Frontal cortex (tissue), 4 donors: ENCODE measurements around the gene FCRLB. TPM values are rescaled to one million over a fixed set of nuclear protein-coding genes. Genes with fewer than 3 reads are reported as not detected.
"Not testable (repeated sequence)": the region's sequence is repeated elsewhere in the genome, so short reads cannot be mapped to it uniquely, and the experiment has no call there.

Source experiments
- DNase-seq, 2 donors: peaks; one replicate each; pipeline ENCODE4 v3.0.0; 2012; ENCODE audit warnings: low spot score in 2 of 2
- FAIRE-seq: peaks from 2 replicates; lab custom pipeline; 2012; peaks lifted over from hg19 to GRCh38; lab: Jason Lieb, UNC
- total RNA-seq: library from RNA; depleted of rRNA; stranded (reverse); fragments of >200 nt; gene quantifications from one replicate; pipeline ENCODE4 v1.2.3, GENCODE V29; 2014
- donor health status: control.
- donor health status: control.
- donor health status: control.

The FCRLB gene, protein sequence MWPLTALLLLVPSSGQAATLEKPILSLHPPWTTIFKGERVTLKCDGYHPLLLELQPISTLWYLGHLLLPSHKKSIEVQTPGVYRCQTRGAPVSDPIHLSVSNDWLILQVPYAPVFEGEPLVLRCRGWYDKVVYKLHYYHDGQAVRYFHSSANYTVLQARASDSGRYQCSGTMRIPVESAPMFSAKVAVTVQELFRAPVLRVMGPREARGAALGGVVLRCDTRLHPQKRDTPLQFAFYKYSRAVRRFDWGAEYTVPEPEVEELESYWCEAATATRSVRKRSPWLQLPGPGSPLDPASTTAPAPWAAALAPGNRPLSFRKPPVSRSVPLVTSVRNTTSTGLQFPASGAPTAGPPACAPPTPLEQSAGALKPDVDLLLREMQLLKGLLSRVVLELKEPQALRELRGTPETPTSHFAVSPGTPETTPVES
- 1.2 TPM for total RNA-seq

DNA sequence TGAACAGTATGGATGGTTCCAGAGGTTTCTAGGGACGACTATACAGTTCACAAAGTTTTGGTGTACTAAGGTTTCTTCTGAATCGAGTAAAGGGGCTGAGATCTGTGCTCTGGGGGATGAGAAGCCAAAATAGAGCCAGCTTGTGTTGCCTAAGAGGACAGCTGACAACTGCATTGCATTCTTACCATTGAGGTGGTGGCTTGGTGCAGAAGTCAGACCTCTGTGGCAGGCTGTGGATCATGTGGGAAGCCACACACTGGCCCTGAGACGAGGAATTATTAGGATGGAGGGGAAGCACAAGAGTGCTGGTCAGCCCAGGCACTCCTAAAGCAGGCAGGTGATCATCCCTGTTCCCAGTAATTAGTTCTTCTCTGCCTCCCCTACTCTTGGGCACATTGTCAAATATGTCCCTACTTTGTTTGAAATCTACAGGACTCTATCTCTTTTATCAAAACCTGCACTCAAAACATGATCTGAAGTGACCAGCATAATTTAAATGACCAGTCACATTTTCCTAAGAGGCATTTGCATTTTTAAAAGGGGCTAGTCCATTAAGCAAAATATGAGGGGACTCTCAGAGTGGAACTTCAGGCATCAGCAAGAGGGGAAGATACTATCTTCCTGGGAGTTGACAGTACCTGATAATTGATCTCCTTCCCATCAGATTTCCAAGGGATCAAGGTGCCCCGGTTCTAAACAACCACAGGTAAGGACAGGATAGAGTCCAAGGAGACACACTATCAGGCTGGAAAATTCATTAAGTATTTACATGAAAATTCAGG, at the start of gene FCRLB:
Gene FCRLB (plus strand): TSS at position 589 of the 782 bp plus-strand sequence. CDS start 1,129 bp downstream, outside the sequence.
- DNase-seq (no peak), FAIRE-seq (no peak)

- not testable (repeated sequence) for DNase-seq, FAIRE-seq
Observed at GRCh38 chr1:161673437-161673836, 47.9 kb upstream of the FCRLB start.

DNA sequence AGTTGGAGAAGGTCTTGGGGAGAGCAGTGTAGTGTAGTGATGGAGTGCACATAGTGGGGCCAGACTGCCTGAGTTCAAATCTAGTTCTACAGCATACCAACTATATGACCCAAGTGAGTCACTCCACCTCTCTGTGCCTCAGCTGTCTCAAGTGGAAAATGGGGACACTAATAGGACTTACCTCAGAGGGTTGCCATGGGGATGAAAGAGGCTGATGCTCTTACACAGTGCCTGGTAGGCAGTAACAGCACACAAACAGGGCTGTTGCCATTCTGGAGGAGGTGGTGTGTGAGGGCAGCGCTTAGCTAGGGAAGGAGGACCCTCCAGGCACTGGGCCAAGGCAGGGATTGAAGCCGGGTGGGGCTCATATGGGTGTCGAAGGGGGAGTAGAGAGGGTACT, 46.9 kb upstream of the FCRLB start:
- not testable (repeated sequence) for FAIRE-seq, DNase-seq

DNA sequence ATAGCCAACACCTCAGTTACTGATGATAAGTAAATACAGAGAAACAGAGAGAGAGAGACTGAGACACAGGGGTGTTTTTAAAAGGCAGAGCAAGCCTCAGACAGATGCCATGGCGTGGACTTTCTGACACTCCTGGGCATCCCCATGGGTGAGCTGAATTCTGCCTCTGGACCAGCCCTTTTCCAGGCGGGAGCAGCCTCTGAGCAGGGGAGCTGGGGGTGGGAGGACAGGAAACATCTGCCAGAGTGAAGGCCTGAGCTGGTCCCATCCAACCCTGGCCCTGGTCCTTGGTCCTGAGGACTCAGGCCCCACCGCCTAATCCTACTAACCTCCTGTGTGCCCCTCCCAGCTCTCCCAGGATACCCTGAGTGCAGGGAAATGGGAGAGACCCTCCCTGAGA, 46.4 kb upstream of the FCRLB start:
- not testable (repeated sequence) for DNase-seq, FAIRE-seq

DNA sequence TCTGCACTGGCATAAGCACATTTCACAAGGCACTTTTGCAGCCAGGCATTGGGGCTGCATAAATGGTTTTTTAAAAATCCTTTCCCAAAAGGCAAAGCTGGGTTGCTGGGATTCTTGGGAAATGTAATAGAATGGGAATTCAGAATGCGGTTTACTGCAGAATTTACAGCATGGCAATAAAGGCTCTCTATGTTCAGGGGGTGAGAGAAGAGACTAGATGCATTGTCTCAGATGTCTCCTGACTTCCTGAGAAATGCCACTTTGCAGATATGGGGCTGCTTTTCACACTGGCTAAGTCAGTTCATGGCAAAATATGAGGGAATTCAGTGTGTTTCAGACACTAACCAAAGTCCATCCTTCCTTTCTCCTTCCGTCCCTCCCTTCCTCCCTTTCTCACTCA, 44.9 kb upstream of the FCRLB start:
- FAIRE-seq (no peak), DNase-seq (no peak)

- FAIRE-seq (no peak), DNase-seq (no peak)
Observed at GRCh38 chr1:161676958-161677689, 44.2 kb upstream of the FCRLB start.

DNA sequence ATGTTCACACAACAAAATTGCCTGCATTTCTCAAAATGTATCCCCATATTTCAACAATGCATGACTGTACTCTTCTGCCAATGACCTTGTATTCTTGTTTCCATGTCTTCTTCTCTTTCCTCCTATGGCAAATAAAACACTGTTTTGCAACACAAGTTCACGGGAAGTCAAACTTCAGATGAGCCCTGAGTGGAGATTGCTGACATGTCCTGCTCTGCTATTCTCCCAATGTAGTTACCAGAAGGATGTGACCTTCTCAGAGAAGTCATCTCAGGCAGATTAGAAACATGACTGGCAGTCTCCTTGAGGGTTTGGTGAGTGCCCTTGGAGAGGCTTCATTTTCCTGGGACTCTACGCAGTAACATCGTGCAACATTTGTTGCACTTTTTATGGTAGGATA, 42.8 kb upstream of the FCRLB start:
- no peak for DNase-seq
- no peak for FAIRE-seq

GRCh38 chr1:161681879-161682278, 39.5 kb upstream of the FCRLB start:
- FAIRE-seq (no peak), DNase-seq (no peak)

- DNase-seq (no peak), FAIRE-seq (no peak)
Observed at GRCh38 chr1:161688946-161689345, 32.4 kb upstream of the FCRLB start.

DNA sequence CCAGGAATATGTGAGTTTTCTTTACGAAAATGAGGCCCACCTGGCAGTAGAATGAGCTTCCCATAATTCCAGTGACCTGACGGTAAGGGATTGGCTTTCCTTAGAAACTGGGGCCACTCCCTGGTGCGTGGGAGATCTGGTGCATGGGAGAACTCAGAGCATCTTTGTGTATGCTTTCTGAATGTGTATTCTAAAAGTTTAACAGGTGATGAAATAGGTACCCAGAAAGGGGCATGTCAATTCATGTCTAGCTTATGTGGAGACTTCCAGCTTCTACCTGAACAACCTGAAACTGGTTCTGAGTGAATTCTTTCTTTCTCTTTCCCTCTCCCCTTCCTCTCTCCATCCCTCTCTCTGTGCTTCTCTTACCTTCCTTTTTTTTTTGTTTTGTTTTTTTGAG, 29.5 kb upstream of the FCRLB start:
- no peak for FAIRE-seq
- no peak for DNase-seq

- not testable (repeated sequence) for DNase-seq, FAIRE-seq
Observed at GRCh38 chr1:161693020-161693712, 28.2 kb upstream of the FCRLB start.

DNA sequence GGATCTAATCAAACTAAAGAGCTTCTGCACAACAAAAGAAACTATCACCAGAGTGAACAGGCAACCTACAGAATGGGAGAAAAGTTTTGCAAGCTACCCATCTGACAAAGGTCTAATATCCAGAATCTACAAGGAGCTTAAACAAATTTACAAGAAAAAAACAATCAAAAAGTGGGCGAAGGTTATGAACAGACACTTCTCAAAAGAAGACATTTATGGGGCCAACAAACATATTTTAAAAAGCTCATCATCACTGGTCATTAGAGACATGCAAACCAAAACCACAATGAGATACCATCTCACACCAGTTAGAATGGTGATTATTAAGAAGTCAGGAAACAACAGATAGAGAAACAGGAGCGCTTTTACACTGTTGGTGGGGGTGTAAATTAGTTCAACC, 23.0 kb upstream of the FCRLB start:
- not testable (repeated sequence) for FAIRE-seq

GRCh38 chr1:161702250-161702649, 19.1 kb upstream of the FCRLB start:
- DNase-seq (no peak), FAIRE-seq (no peak)

More for the DNA sequence above, 23.0 kb upstream of the FCRLB start:
- not testable (repeated sequence) for DNase-seq

DNA sequence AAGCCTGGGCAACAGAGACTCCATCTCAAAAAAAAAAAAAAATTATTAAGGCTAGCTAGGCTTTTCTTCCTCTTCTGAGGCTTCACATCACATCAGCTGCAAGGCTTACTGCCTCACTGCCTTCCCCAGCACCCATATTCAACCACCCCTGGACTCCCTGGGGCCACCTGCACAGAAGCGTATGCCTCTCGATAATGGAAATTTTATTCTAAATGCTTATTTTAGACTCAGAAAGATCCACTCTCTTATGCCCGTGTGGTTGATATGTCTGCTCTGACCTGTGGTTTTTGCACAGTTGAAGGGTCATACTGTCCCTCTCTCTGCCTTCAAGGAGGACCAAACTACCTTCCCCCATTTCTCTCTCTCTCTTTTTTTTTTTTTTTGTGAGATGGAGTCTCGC, 15.8 kb upstream of the FCRLB start:
- FAIRE-seq: no peak
- DNase-seq: no peak

DNA sequence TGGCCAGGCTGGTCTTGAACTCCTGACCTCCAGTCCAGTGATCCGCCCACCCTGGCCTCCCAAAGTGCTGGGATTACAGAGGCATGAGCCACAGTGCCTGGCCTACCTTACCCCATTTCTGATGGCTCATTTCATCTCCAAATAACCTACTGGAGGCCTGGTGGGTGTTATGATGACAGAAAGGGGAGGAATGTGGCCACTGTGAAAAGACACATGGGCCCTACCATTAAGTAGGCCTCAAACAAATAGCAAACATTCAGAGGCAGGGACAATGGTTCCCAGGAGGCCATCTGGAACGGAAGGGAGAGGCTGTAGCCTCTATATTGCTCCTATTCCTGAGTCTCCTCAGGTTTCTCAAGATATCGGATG, 15.2 kb upstream of the FCRLB start:
- FAIRE-seq: no peak
- DNase-seq: no peak

DNA sequence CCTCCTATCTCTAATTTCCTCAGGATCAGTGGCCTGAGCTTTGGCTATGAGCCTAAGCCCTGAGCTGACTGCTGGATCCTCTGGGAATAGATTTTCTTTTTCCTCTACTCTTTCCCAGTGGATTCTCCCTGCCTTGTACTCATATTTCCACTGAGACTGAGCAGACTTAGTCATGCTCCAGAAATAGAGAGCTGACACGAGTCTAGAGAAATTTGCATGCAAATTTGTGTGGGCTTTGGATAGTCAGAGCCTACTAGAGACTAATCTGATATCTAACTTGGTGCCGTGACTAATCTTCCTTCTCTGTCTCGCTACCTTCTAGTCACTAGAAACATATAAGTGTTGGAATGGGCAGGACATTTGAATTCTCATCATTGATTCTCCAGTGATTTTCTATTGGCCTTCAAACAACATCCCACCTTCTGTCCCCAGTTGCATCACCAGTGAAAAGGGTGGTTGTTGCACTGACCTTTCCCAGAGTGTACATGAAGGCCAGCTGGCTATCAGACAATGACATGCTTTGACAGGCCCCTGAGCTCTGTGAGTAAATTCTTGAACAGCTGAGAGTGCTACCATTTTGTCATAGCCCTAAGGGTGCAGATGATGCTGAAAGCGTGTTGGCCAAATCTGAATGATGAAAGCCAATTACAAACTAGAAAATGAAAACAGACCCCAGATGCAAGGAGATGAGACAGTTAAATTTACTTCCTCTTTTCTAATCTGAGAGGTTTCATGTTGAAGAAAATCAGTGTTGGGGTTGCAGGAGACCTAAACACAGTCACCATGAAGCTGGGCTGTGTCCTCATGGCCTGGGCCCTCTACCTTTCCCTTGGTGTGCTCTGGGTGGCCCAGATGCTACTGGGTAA, 14.6 kb upstream of the FCRLB start, which contains the start of gene FCRLA:
Gene FCRLA (plus strand): TSS at position 748 of the 866 bp plus-strand sequence. CDS start 36 bp downstream, at position 784.
- DNase-seq (no peak), FAIRE-seq (no peak)

GRCh38 chr1:161707503-161707902, 13.8 kb upstream of the FCRLB start:
- DNase-seq (no peak), FAIRE-seq (no peak)

GRCh38 chr1:161709373-161709772, 12.0 kb upstream of the FCRLB start:
- no peak for FAIRE-seq
- no peak for DNase-seq

GRCh38 chr1:161710560-161710959, 10.8 kb upstream of the FCRLB start:
- DNase-seq: no peak
- FAIRE-seq: no peak
